C4-2B (cell line): ENCODE data around the gene ERBB3.

ENCODE experiments used
- ZFX ChIP-seq: fragments of 450-650 bp; IDR thresholded peaks from 2 replicates; pipeline ENCODE4 v1.6.1; 2017
- TF ChIP-seq, protein P1 (sequence below): fragments of 450-650 bp; conservative IDR thresholded peaks from 2 replicates; pipeline ENCODE4 v1.5.1; 2017; ENCODE audit warnings: mild to moderate bottlenecking

GRCh38 chr12:56141946-56142784 lies 62.2 kb downstream of the ERBB3 start:
- TF ChIP-seq, protein P1, sequence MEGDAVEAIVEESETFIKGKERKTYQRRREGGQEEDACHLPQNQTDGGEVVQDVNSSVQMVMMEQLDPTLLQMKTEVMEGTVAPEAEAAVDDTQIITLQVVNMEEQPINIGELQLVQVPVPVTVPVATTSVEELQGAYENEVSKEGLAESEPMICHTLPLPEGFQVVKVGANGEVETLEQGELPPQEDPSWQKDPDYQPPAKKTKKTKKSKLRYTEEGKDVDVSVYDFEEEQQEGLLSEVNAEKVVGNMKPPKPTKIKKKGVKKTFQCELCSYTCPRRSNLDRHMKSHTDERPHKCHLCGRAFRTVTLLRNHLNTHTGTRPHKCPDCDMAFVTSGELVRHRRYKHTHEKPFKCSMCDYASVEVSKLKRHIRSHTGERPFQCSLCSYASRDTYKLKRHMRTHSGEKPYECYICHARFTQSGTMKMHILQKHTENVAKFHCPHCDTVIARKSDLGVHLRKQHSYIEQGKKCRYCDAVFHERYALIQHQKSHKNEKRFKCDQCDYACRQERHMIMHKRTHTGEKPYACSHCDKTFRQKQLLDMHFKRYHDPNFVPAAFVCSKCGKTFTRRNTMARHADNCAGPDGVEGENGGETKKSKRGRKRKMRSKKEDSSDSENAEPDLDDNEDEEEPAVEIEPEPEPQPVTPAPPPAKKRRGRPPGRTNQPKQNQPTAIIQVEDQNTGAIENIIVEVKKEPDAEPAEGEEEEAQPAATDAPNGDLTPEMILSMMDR = no peak
- no peak for TF ChIP-seq ZFX
